Measurements from ENCODE around the gene BBS9. TPM values are rescaled to one million over a fixed set of nuclear protein-coding genes. Genes with fewer than 3 reads are reported as not detected.

Gene BBS9
- total and polyA plus RNA-seq, 4 donors, result 2.3 to 9.5 (median 4.5) TPM

DNA sequence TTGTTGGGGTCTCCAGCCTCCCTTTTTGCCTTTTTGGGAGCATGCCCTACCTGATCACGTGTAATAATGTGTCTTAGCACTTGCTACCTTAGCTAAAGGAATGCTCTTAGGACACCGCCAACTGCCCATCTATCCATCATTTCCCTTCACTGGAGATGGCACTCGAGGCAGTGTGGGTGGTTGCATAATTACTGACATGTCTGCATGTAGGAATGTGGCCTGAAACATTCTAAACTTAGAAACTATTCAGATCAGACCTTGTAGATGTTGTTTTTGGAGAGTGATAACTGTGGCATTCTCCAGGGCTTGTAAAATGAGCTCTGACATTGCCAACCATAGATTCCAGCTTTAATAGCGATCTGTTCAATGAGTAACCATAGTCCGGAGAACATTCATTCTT is 365.8 kb downstream of the BBS9 start:
- H3K9me3 ChIP-seq (ENCODE audit: control insufficient read depth in 4 of 4, low read length in 3 of 4), result no peaks in the 10 kb centered on the region
- no peak overlapping the region for H3K27ac ChIP-seq (ENCODE audit: low read depth in 1 of 2, low read length in 2 of 2)
- H3K4me1 ChIP-seq (ENCODE audit: control insufficient read depth in 4 of 4, insufficient read depth in 4 of 4, low read length in 3 of 4), result no peaks in the 10 kb centered on the region
- H3K36me3 ChIP-seq (ENCODE audit: control insufficient read depth in 4 of 4, insufficient read depth in 3 of 4, low read depth in 1 of 4, low read length in 3 of 4), result no peaks in the 10 kb centered on the region
- TF ChIP-seq GABPA (IDR thresholded peaks at IDR 0.05 in 1 of 2, conservative IDR thresholded peaks at IDR 0.05 in 1 of 2), result no peak
- no peak for TF ChIP-seq TAF1 (conservative IDR thresholded peaks at IDR 0.05)
- TF ChIP-seq, protein P1, sequence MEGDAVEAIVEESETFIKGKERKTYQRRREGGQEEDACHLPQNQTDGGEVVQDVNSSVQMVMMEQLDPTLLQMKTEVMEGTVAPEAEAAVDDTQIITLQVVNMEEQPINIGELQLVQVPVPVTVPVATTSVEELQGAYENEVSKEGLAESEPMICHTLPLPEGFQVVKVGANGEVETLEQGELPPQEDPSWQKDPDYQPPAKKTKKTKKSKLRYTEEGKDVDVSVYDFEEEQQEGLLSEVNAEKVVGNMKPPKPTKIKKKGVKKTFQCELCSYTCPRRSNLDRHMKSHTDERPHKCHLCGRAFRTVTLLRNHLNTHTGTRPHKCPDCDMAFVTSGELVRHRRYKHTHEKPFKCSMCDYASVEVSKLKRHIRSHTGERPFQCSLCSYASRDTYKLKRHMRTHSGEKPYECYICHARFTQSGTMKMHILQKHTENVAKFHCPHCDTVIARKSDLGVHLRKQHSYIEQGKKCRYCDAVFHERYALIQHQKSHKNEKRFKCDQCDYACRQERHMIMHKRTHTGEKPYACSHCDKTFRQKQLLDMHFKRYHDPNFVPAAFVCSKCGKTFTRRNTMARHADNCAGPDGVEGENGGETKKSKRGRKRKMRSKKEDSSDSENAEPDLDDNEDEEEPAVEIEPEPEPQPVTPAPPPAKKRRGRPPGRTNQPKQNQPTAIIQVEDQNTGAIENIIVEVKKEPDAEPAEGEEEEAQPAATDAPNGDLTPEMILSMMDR (IDR thresholded peaks at IDR 0.05; ENCODE audit: low read depth, low read length, missing input control), result no peak
- TF ChIP-seq JUND (IDR thresholded peaks at IDR 0.05), result no peak
- TF ChIP-seq, protein P2, sequence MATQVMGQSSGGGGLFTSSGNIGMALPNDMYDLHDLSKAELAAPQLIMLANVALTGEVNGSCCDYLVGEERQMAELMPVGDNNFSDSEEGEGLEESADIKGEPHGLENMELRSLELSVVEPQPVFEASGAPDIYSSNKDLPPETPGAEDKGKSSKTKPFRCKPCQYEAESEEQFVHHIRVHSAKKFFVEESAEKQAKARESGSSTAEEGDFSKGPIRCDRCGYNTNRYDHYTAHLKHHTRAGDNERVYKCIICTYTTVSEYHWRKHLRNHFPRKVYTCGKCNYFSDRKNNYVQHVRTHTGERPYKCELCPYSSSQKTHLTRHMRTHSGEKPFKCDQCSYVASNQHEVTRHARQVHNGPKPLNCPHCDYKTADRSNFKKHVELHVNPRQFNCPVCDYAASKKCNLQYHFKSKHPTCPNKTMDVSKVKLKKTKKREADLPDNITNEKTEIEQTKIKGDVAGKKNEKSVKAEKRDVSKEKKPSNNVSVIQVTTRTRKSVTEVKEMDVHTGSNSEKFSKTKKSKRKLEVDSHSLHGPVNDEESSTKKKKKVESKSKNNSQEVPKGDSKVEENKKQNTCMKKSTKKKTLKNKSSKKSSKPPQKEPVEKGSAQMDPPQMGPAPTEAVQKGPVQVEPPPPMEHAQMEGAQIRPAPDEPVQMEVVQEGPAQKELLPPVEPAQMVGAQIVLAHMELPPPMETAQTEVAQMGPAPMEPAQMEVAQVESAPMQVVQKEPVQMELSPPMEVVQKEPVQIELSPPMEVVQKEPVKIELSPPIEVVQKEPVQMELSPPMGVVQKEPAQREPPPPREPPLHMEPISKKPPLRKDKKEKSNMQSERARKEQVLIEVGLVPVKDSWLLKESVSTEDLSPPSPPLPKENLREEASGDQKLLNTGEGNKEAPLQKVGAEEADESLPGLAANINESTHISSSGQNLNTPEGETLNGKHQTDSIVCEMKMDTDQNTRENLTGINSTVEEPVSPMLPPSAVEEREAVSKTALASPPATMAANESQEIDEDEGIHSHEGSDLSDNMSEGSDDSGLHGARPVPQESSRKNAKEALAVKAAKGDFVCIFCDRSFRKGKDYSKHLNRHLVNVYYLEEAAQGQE (IDR thresholded peaks at IDR 0.05), result no peak
- no peak for TF ChIP-seq YY1 (IDR thresholded peaks at IDR 0.05)
- TF ChIP-seq RAD21 (IDR thresholded peaks at IDR 0.05), result no peak
- TF ChIP-seq, protein P3, sequence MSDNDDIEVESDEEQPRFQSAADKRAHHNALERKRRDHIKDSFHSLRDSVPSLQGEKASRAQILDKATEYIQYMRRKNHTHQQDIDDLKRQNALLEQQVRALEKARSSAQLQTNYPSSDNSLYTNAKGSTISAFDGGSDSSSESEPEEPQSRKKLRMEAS (IDR thresholded peaks at IDR 0.05), result no peak
- no peak for TF ChIP-seq FOXA1 (IDR thresholded peaks at IDR 0.05)
- TF ChIP-seq FOXA2 (IDR thresholded peaks at IDR 0.05), result no peak
- TF ChIP-seq, protein P4, sequence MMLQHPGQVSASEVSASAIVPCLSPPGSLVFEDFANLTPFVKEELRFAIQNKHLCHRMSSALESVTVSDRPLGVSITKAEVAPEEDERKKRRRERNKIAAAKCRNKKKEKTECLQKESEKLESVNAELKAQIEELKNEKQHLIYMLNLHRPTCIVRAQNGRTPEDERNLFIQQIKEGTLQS (IDR thresholded peaks at IDR 0.05), result no peak
- TF ChIP-seq NR2F2 (IDR thresholded peaks at IDR 0.05), result no peak
- H3K27me3 ChIP-seq (ENCODE audit: control insufficient read depth in 4 of 4, insufficient read depth in 4 of 4, low read length in 3 of 4), result no peaks in the 10 kb centered on the region
- 84% methylated on average over 5 of the region's 5 CpGs for WGBS
- no peak for DNase-seq (ENCODE audit: low spot score)
- H3K9ac ChIP-seq (ENCODE audit: low read depth in 1 of 2, low read length in 2 of 2), result no peak overlapping the region
- H3K4me3 ChIP-seq (ENCODE audit: low read depth in 1 of 3, low read length in 3 of 3), result no peak overlapping the region

DNA sequence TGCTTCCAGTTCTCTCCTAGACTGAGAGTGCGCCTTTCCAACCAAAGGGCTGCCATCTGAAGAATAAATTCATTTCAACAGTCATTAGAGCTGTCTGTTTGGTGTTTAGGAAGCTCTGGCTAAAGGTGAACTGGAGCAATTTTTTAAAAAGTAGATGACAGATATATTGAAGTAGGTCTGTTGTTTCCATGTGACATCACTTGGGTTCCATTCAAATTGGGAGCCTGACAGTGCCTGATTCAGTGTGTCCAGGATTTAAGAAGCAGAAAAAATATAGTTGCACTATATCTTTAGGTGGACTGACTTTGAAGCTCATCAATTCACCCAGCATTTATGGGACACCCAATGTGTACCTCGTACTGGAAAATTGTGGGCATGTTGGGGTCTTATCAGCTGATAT is 367.7 kb downstream of the BBS9 start:
- Histone ChIP-seq H3K4me1 (ENCODE audit: control insufficient read depth in 4 of 4, insufficient read depth in 4 of 4, low read length in 3 of 4) (no peaks in the 10 kb centered on the region), H3K4me3 (ENCODE audit: low read depth in 1 of 3, low read length in 3 of 3) (no peak overlapping the region), H3K9me3 (ENCODE audit: control insufficient read depth in 4 of 4, low read length in 3 of 4) (no peaks in the 10 kb centered on the region), H3K9ac (ENCODE audit: low read depth in 1 of 2, low read length in 2 of 2) (no peak overlapping the region), H3K27ac (ENCODE audit: low read depth in 1 of 2, low read length in 2 of 2) (no peak overlapping the region), H3K27me3 (ENCODE audit: control insufficient read depth in 4 of 4, insufficient read depth in 4 of 4, low read length in 3 of 4) (no peaks in the 10 kb centered on the region), H3K36me3 (ENCODE audit: control insufficient read depth in 4 of 4, insufficient read depth in 3 of 4, low read depth in 1 of 4, low read length in 3 of 4) (no peaks in the 10 kb centered on the region)
- no peak for DNase-seq (ENCODE audit: low spot score)
- TF ChIP-seq, protein P2 (IDR thresholded peaks at IDR 0.05), result no peak
- TF ChIP-seq, protein P5, sequence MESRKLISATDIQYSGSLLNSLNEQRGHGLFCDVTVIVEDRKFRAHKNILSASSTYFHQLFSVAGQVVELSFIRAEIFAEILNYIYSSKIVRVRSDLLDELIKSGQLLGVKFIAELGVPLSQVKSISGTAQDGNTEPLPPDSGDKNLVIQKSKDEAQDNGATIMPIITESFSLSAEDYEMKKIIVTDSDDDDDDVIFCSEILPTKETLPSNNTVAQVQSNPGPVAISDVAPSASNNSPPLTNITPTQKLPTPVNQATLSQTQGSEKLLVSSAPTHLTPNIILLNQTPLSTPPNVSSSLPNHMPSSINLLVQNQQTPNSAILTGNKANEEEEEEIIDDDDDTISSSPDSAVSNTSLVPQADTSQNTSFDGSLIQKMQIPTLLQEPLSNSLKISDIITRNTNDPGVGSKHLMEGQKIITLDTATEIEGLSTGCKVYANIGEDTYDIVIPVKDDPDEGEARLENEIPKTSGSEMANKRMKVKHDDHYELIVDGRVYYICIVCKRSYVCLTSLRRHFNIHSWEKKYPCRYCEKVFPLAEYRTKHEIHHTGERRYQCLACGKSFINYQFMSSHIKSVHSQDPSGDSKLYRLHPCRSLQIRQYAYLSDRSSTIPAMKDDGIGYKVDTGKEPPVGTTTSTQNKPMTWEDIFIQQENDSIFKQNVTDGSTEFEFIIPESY (IDR thresholded peaks at IDR 0.05), result no peak
- TF ChIP-seq NR2F2 (IDR thresholded peaks at IDR 0.05) (no peak), TAF1 (conservative IDR thresholded peaks at IDR 0.05) (no peak), JUND (IDR thresholded peaks at IDR 0.05) (no peak), HNF4G (IDR thresholded peaks at IDR 0.05) (no peak), HNF4A (conservative IDR thresholded peaks at IDR 0.05) (no peak), GABPA (IDR thresholded peaks at IDR 0.05 in 1 of 2, conservative IDR thresholded peaks at IDR 0.05 in 1 of 2) (no peak)
- TF ChIP-seq, protein P1 (IDR thresholded peaks at IDR 0.05; ENCODE audit: low read depth, low read length, missing input control), result no peak
- TF ChIP-seq, protein P4 (IDR thresholded peaks at IDR 0.05), result no peak
- 95% methylated on average over 2 of the region's 2 CpGs for WGBS
